Mucosa of rectum (tissue), 2 donors: ENCODE measurements around the gene USH2A.

Experiments
- H3K27ac ChIP-seq, 2 donors: one replicate each; pipeline ENCODE4 v1.7.0; 2013; ENCODE audit warnings: inconsistent platforms in 2 of 2, low read depth in 2 of 2, low read length in 2 of 2
- H3K27me3 ChIP-seq, 2 donors: one replicate each; pipeline ENCODE4 v1.7.0; 2013; ENCODE audit warnings: low read length in 2 of 2; ENCODE audit not compliant: control insufficient read depth in 2 of 2, insufficient read depth in 2 of 2
- H3K36me3 ChIP-seq, 2 donors: one replicate each; pipeline ENCODE4 v1.7.0; 2013; ENCODE audit warnings: low read length in 2 of 2; ENCODE audit not compliant: control insufficient read depth in 2 of 2, insufficient read depth in 2 of 2
- H3K4me1 ChIP-seq, 2 donors: one replicate each; pipeline ENCODE4 v1.7.0; 2013; ENCODE audit warnings: low read length in 2 of 2, mild to moderate bottlenecking in 1 of 2; ENCODE audit not compliant: control insufficient read depth in 2 of 2, insufficient read depth in 2 of 2
- H3K4me3 ChIP-seq, 2 donors: one replicate each; pipeline ENCODE4 v1.7.0; 2013; ENCODE audit warnings: low read length in 2 of 2
- H3K9ac ChIP-seq, 2 donors: one replicate each; pipeline ENCODE4 v1.7.0; 2013; ENCODE audit warnings: low read length in 2 of 2, low read depth in 1 of 2, mild to moderate bottlenecking in 1 of 2
- H3K9me3 ChIP-seq, 2 donors: one replicate each; pipeline ENCODE4 v1.7.0; 2013; ENCODE audit warnings: low read length in 2 of 2; ENCODE audit not compliant: control insufficient read depth in 2 of 2
- donor health status: healthy.
- donor health status: Normal muscosa, but diverticular disease.

Gene USH2A

DNA sequence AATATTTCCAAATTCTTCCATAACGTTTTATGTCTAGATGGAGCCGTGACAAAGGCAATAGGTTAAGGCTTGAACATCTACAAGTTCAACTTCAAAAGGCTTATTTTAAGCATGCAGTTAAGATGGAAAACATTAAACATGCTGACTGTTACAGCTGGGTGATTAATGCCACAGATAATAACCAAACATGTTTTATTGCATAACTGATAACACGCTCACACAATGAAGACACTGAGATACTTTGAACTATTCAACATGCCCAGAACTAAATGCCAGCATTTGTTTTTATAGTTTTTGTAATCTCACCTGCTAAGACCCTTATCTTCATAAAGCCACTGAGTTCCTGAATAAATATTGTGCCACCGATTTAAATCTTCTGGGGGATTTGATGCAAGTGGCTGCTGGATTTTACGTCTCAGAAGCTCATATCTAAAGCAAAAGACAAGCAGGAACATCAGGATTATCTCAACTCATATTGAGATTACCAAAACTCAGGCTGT is 545.7 kb downstream of the USH2A start:
- Histone ChIP-seq H3K9me3 (no peaks in the 10 kb centered on the region), H3K27ac (no peak overlapping the region), H3K9ac (no peak overlapping the region), H3K4me1 (no peaks in the 10 kb centered on the region), H3K4me3 (no peak overlapping the region), H3K27me3 (no peaks in the 10 kb centered on the region), H3K36me3 (no peaks in the 10 kb centered on the region)

DNA sequence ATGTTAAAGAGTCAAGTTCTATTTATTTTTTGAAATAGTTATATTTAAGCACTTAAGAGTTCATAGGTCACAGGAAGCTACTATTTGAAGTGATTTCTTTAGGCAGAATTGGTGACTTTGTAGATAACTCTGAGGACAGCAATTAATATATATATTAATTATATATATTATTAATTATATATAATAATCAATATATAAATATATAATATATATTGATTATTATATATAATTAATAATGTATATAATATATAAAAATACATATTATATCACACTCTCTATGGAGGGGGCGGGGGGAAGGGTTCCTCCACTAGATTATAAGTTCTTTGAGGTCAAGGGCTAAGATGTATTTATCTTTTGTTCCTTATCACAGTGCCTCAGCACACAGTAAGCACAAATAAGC is 547.5 kb downstream of the USH2A start:
- Histone ChIP-seq H3K27me3 (no peaks in the 10 kb centered on the region), H3K27ac (no peak overlapping the region), H3K4me1 (no peaks in the 10 kb centered on the region), H3K4me3 (no peak overlapping the region), H3K36me3 (no peaks in the 10 kb centered on the region), H3K9ac (no peak overlapping the region), H3K9me3 (no peaks in the 10 kb centered on the region)

DNA sequence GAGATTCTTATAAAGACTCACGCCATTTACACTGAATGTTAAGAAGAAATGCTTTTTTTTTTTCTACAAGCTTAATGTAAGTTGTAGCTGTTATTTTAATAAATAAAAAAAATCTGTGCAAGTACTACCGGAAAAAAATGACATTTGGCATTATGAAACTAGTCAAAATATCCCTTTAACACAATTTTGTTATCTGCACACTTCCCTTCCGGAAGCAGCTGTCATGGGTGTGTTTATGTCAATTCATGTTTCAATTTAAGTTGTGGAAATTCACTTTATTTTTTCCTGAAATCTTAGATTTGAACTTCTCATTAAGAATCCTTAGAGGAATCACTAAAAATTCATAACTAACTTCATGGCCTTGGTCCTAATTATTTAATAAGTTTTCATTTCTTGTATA is 548.0 kb downstream of the USH2A start:
- H3K4me1 ChIP-seq, result no peaks in the 10 kb centered on the region
- no peaks in the 10 kb centered on the region for H3K27me3 ChIP-seq
- no peaks in the 10 kb centered on the region for H3K9me3 ChIP-seq
- no peaks in the 10 kb centered on the region for H3K36me3 ChIP-seq
- H3K27ac ChIP-seq, result no peak overlapping the region
- H3K4me3 ChIP-seq, result no peak overlapping the region
- no peak overlapping the region for H3K9ac ChIP-seq

DNA sequence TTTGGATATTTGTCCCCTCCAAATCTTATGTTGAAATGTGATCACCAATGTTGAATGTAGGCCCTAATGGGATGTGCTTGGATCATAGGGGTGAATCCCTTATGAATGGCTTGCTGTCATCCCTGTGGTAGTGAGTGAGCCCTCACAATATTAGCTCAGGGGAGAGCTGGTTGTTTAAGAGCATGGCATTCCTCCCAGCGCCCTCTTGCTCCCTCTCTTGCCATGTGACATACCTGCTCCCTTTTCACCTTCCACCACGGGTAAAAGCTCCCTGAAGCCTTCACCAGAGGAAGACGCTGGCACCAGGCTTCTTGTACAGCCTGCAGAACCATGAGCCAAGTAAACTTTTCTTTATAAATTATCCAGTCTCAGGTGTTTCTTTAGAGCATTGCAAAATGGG is 550.6 kb downstream of the USH2A start:
- Histone ChIP-seq H3K36me3 (no peaks in the 10 kb centered on the region), H3K9me3 (no peaks in the 10 kb centered on the region), H3K27ac (no peak overlapping the region), H3K4me1 (no peaks in the 10 kb centered on the region), H3K9ac (no peak overlapping the region), H3K27me3 (no peaks in the 10 kb centered on the region), H3K4me3 (no peak overlapping the region)

DNA sequence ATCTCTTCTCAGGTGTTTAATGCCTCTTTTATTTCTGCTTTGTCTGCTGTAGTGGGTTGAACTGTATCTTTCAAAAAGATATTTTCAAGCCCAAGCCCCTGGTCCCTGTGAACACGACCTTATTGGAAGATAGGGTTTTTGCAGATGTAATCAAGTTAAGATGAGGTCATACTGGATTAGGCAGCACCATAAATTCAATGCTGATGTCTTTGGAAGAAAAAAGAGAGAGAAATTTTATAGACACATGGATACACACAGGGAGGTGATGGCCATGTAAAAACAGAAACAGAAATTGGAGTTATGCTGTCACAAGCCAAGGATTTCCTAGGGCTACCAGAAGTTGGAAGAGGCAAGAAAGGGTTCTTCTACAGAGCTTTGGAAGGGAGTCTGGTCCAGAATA is 554.7 kb downstream of the USH2A start:
- no peaks in the 10 kb centered on the region for H3K9me3 ChIP-seq
- no peak overlapping the region for H3K27ac ChIP-seq
- no peaks in the 10 kb centered on the region for H3K36me3 ChIP-seq
- no peaks in the 10 kb centered on the region for H3K4me1 ChIP-seq
- H3K27me3 ChIP-seq, result no peaks in the 10 kb centered on the region
- no peak overlapping the region for H3K4me3 ChIP-seq
- H3K9ac ChIP-seq, result no peak overlapping the region

DNA sequence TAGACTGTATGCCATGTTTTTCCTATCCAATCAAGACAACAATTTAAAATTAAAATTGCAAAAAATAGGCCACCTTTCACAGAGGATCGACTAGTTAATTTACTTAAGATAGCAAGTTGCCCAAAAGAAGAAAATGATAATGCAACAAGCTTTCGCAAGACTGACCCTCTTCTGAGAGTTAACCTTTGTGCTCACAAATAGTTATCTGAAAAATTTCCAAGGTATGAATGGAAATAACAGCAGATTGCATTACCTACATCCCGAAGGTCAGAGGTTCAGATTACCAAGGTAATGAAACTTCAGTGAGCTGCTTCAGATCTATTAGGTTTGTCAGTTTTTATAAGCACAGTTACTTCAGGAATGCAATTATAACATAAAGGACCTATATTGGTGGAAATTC is 558.2 kb downstream of the USH2A start:
- Histone ChIP-seq H3K36me3 (no peaks in the 10 kb centered on the region), H3K4me3 (no peak overlapping the region), H3K27me3 (no peaks in the 10 kb centered on the region), H3K9me3 (no peaks in the 10 kb centered on the region), H3K9ac (no peak overlapping the region), H3K4me1 (no peaks in the 10 kb centered on the region), H3K27ac (no peak overlapping the region)

DNA sequence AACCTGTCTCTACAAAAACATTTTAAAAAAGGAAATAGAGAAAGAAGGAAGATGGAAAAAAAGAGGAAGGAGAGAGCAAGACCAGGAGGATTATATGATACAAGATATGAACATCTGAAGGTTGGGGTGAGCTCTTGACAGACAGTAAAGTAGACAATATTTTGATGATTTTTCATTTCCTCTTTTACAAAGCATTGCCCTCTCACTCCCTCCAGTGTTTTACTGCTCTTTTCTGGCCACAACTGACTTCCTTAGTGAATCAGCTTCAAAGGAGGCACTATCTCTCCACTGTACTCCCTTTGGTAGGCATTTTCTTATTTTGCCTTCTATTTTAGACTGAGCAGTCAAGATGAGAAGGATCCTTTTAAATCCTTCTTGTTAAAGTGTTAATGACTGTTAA is 559.5 kb downstream of the USH2A start:
- no peak overlapping the region for H3K27ac ChIP-seq
- H3K9ac ChIP-seq, result no peak overlapping the region
- no peaks in the 10 kb centered on the region for H3K4me1 ChIP-seq
- H3K27me3 ChIP-seq, result no peaks in the 10 kb centered on the region
- no peaks in the 10 kb centered on the region for H3K9me3 ChIP-seq
- no peak overlapping the region for H3K4me3 ChIP-seq
- H3K36me3 ChIP-seq, result no peaks in the 10 kb centered on the region

DNA sequence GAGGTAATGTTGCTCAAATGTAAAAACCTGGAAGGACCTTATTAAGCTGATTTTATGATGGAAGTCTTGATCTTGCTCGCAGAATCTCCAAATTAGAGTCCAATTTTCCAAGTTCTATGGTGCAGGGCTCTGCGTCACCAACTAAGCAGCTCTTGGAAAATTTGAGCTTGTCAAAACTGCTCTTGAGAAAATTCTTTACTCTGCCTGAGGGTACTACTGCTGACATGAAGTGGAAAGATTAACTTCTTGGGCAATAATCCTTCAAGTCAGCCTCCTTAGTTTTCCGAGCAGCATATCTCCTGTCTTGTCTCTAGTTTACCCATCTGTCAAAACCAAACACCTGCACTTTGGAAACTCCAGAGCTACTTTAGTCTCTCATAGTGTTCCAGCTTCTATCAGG is 562.4 kb downstream of the USH2A start:
- no peaks in the 10 kb centered on the region for H3K9me3 ChIP-seq
- no peaks in the 10 kb centered on the region for H3K4me1 ChIP-seq
- no peak overlapping the region for H3K4me3 ChIP-seq
- no peaks in the 10 kb centered on the region for H3K27me3 ChIP-seq
- no peak overlapping the region for H3K9ac ChIP-seq
- H3K36me3 ChIP-seq, result no peaks in the 10 kb centered on the region
- no peak overlapping the region for H3K27ac ChIP-seq

DNA sequence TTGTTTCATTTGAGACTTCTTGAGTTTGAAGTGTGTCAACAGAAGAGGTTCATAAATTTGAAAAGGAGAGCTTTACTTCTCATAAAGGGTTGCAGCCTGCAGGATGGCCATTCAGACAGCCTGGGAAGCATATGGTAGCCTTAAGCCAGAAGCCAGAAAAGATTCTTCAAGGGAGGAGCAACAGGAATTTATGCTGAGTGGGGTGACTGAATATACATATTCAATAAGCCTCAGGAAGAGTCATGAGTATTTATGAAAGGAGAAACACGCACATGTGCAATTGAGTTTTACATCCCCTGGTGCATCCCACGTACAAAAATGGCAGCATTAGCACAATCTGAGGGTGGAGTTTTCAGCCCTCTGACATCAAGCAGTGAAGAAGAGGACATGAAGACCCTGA is 565.9 kb downstream of the USH2A start:
- H3K27ac ChIP-seq, result no peak overlapping the region
- H3K27me3 ChIP-seq, result no peaks in the 10 kb centered on the region
- H3K9me3 ChIP-seq, result no peaks in the 10 kb centered on the region
- H3K36me3 ChIP-seq, result no peaks in the 10 kb centered on the region
- H3K4me3 ChIP-seq, result no peak overlapping the region
- H3K9ac ChIP-seq, result no peak overlapping the region
- H3K4me1 ChIP-seq, result no peaks in the 10 kb centered on the region

DNA sequence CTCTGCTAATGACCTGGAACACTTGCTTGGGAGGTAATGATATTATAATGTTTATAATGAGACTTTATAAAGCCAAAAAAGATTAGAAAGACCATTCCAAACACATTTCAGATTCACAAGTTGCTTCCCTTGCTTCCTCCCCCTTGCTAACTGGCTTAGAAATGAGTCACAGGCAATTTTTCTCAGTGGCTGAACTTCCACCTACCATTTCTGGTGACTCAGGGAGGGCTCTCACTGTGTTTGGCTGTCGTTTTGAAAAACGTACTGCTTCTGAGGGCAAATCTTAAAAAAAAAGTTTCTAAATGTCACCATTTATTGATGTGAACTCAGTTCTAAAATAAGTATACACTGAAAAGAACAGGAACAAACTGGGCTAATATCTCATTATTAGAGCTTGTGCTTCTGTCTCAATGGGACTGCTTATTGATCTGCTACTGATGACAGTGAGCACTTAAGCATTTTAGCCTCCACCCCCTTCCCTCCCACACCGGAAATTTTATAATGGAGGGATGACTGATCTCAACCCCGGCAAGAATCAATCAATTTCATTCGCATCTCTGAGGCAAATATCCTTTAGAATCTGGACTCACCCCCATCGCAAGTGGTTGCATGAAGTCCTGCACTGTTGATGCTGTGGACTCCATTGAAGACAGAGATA is 577.9 kb downstream of the USH2A start:
- Histone ChIP-seq H3K9ac (no peak overlapping the region), H3K4me1 (no peaks in the 10 kb centered on the region), H3K36me3 (no peaks in the 10 kb centered on the region), H3K27me3 (no peaks in the 10 kb centered on the region), H3K27ac (no peak overlapping the region), H3K9me3 (no peaks in the 10 kb centered on the region), H3K4me3 (no peak overlapping the region)

DNA sequence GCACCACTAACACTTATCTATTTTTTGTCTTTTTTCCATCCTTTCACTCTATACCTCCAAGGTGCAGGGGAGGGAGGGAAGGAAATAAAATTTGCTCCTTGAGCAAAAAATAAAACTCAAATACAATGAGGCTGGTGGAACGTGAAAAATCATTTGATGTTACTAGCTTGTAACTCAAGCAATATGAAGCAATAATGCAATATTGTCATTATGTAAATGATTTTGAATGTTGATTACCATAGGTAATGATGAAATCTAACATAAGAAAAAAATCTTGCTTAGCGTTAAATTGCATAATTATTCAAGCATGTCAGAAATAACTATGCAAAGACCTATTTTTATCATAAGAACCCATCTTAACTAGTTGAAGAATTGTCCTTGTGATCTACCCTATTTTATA is 578.5 kb downstream of the USH2A start:
- Histone ChIP-seq H3K36me3 (no peaks in the 10 kb centered on the region), H3K27ac (no peak overlapping the region), H3K9ac (no peak overlapping the region), H3K9me3 (no peaks in the 10 kb centered on the region), H3K27me3 (no peaks in the 10 kb centered on the region), H3K4me3 (no peak overlapping the region), H3K4me1 (no peaks in the 10 kb centered on the region)
